Fibroblast of mammary gland (primary cell): ENCODE measurements around the gene ARHGAP10.

Experiments
- DNase-seq: peaks from one replicate; pipeline ENCODE4 v3.0.0-alpha.2; 2010; ENCODE audit warnings: low read depth
- H3K4me3 ChIP-seq: 2 replicates; pipeline ENCODE4 v1.5.1; 2011; ENCODE audit warnings: low read depth, mild to moderate bottlenecking, low read length, moderate library complexity; ENCODE audit not compliant: control insufficient read depth
- CTCF ChIP-seq: conservative IDR thresholded peaks from 2 replicates; pipeline ENCODE4 v1.5.1; 2011; ENCODE audit warnings: low read depth, low read length, inconsistent platforms; ENCODE audit not compliant: control insufficient read depth, insufficient read depth

The ARHGAP10 gene

GRCh38 chr4:147943159-147943638, 211.3 kb downstream of the ARHGAP10 start:
- no peak overlapping the region for H3K4me3 ChIP-seq
- DNase-seq, result no peak
- TF ChIP-seq CTCF, result no peak

GRCh38 chr4:147944249-147944648, 212.4 kb downstream of the ARHGAP10 start:
- H3K4me3 ChIP-seq, result no peak overlapping the region
- DNase-seq, result no peak
- TF ChIP-seq CTCF, result no peak

- DNase-seq, result no peak
- no peak overlapping the region for H3K4me3 ChIP-seq
- no peak for TF ChIP-seq CTCF
Measured at GRCh38 chr4:147944670-147945260, 212.9 kb downstream of the ARHGAP10 start.

GRCh38 chr4:147948336-147948735, 216.4 kb downstream of the ARHGAP10 start:
- no peak for DNase-seq
- H3K4me3 ChIP-seq, result no peak overlapping the region
- no peak for TF ChIP-seq CTCF

GRCh38 chr4:147950261-147950660, 218.4 kb downstream of the ARHGAP10 start:
- no peak overlapping the region for H3K4me3 ChIP-seq
- no peak for TF ChIP-seq CTCF
- no peak for DNase-seq

GRCh38 chr4:147950841-147951240, 219.0 kb downstream of the ARHGAP10 start:
- no peak for TF ChIP-seq CTCF
- no peak overlapping the region for H3K4me3 ChIP-seq
- DNase-seq, result no peak

GRCh38 chr4:147954850-147955249, 223.0 kb downstream of the ARHGAP10 start:
- DNase-seq, result no peak
- TF ChIP-seq CTCF, result no peak
- no peak overlapping the region for H3K4me3 ChIP-seq
